HG02571 (cell line): Measurements from ENCODE around the gene CFAP46.
"Not testable (repeated sequence)": the region's sequence is repeated elsewhere in the genome, so short reads cannot be mapped to it uniquely, and the experiment has no call there.

Source experiments
- ATAC-seq: cut with Tn5 transposase; IDR thresholded peaks from one replicate; pipeline ENCODE4 v1.9.1; 2021; ENCODE audit warnings: mild to moderate bottlenecking, moderate library complexity; ENCODE audit not compliant: unreplicated experiment

Gene CFAP46

GRCh38 chr10:132945125-132945893 is 2.9 kb upstream of the CFAP46 start:
- no peak for ATAC-seq

DNA sequence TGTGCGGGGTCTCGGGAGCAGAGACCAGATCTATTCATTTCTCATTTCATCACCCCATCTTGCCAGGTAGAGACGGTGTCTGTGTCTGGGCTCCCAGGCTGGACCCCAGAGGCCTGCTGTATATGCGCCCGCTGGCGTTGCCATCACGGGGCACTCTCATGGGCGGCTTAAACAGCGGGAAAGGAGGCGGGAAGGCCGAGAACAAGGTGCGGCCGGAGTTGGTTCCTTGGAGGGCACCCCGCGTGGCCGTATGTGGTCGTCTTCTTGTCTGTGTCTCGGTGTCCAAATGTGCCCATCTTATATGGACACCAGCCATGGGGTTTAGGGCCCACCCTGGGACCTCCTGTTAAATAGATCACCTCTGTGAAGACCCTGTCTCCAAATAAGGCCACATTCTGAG is 2.1 kb upstream of the CFAP46 start:
- no peak for ATAC-seq

DNA sequence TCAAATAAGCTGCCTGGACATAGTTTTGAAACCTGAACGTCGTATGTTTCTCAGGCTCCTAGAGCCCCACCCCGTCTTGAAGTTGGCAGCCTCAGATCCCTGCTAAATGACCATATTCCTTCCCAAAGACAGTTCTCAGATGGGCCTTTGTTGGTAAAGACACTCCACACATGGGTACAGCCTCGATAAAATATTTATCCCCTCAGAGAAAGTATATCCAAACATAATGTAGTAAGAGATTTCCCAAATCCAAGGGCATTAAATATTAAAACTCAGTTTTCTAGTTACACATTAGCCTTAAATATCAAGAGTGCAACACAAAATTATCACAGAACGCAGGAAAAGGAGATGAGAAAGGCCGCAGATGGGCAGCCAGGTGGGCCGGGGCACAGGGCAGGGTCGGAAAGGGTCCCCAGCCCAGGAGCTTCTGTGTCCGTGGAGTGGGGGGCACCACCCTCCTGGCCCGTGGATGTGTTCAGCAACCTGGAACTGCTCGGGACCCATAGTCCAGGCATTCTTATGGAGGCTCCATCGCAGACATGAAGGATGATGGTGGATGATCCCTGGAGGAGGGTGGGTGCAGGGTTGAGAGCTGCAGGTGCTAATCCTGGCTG is 1.5 kb upstream of the CFAP46 start:
- ATAC-seq, result no peak

DNA sequence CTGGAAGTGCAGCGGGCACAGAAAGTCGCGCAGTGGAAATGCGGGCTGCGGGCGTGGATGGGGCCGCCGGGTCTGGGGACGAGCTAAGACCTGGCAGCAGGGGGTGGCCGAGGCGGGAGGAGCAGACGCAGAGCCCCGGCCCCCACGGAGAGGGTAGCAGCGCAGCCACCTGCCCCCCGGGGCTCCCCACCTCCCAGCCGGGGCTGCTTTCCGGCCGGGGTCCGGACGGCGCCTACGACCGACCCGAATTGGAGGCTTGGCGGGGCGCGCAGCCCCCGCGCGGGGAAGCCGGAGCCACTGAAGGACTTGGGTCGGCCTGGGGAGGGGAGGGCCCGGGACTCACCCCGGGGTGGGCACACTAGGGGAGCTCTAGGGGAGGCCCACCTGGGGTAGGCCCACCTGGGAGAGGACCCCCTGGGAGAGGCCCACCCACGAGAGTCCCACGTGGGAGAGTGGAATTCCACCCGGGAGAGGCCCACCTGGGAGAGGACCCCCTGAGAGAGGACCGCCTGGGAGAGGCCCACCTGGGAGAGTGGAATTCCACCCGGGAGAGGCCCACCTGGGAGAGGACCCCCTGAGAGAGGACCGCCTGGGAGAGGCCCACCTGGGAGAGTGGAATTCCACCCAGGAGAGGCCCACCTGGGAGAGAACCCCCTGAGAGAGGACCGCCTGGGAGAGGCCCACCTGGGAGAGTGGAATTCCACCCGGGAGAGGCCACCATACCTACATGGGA is 854 bp upstream of the CFAP46 start:
- no peak for ATAC-seq

- ATAC-seq, result no peak
Measured at GRCh38 chr10:132941640-132942051, 724 bp downstream of the CFAP46 start.

DNA sequence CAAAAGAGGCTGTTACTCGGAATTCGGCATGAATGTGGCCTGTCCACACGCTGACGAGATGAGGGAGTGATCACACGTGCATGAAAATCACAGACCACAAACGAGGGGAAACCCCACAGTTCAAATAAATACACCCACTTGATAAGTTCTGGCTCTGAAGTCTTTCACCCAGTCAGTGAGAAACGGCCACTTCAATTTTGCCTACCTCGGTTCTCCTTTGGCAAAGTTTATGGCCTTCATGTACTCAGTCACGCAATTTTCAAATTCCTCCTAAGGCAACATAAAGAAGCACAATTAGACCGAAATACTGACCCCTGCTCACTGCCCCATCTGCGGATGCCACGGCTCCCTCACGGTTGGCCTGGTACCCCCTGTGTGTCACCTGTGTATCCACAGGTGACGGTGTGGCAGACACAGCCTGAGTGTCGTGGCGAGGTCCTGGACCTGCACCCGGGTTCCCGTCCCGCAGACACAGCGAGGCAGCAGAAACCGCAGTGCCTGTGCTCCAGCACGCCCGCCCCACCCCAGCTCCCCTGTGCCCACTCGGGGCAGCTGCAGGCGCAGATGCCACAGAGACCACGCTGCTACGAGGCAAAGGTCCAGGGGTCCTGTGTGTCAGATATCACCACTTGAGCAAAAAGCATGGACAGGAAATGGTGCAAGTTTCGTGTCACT is 1.4 kb downstream of the CFAP46 start:
- ATAC-seq, result no peak

GRCh38 chr10:132939957-132940790 is 2.2 kb downstream of the CFAP46 start:
- no peak for ATAC-seq

DNA sequence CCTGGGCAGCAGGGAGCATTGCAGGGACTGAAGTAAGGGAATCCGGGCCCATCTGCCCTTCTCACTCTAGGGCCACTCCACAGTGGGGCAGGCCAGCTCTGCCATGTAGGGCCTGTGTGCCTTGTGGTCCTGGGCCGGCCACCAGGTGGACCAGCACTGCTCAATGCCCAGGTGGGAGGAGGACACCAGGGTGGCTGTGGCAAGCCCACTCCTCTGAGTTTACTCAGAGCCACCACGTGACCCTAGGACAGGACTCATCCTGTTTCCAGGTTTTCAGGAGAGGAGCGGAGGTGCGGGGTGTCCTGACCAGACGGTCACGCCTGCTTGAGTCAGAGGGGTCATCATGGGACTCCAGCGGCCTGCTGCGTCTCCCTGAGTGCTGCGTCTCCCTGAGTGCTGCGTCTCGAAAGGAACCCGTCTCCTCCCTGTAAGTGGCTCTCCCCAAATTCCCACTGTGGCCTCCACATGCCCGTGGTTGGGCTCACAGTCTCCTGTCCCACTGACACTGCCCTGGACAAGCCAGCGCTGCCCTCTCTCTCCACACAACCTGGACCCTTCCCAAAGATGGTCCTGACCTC is 2.9 kb downstream of the CFAP46 start:
- ATAC-seq, result no peak

DNA sequence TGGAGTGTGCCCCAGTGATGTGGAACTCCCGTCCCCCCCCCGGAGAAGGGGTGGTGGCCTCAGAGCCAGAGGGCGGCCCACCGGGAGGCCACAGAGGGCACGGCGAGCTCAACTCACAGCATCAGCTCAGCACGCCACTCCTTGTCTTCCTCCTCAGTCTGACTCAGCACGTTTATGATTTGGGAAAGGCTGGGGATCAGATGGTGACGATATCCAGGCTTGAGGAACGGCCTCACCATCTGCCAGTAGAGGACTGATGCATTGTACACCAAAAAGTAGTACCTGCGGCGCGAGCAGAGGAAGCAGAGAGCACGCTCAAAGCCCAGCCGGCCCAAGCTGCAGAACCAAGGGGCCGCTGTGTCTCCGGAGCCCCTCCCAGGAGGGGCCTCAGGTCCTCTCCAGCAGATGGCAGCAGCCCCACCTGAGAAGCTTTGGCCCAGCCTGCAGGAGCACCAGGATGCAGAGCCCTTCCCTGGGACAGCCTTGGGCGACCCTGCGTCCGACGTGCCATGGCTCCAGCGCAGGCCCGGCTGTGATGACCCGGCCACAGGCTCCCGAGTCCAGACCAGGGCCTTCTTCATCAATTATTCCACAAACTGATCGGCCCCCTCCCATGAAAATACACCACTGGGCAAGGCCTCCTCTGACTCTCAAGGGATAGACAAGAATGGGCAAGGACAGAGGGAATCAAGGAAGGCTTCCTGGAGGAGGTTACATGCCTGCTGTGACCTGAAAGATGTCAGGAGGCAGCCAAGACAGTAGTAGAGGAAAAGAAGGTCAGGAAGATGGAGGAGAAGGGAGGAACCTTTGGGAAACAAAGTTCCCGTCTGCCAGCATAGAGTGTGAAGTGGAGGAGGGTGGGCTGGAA is 3.7 kb downstream of the CFAP46 start:
- no peak for ATAC-seq

DNA sequence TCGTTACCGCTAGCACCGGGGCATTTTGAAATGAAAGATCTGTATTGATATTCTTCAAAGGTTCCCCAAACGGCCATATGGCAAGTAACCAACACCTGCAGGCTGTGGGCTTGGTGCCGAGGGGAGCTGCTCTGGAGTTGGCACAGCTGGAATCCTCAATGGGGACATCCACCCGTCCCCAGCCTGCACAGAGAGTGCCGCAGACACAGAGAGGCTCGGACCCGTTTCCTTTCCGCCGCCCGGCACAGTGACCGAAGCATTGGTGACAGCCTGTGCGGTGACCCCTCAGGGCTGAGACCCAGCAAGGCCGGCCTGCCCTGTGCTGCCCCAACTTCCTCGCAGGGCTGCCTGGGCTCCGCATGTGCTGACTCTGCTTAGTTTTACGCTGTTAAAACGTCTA is 4.5 kb downstream of the CFAP46 start:
- no peak for ATAC-seq

DNA sequence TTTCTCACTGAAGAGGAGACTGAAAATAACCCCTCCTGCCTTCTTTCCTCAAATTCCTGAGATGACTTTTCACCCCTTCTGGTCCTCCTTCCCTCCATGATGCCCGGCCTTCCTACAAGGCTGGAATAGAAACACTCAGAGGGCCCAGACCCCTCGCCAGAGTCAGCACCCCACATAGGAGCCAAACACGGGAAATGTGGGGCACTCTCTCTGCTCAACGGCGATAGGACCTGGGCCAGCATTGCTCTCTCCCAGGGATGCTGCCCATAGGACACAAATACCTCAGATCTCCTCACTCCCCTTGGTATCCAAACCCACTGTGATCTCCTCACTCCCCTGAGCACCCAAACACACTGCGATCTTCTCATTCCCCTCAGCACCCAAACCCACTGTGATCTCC is 7.4 kb downstream of the CFAP46 start:
- no peak for ATAC-seq

DNA sequence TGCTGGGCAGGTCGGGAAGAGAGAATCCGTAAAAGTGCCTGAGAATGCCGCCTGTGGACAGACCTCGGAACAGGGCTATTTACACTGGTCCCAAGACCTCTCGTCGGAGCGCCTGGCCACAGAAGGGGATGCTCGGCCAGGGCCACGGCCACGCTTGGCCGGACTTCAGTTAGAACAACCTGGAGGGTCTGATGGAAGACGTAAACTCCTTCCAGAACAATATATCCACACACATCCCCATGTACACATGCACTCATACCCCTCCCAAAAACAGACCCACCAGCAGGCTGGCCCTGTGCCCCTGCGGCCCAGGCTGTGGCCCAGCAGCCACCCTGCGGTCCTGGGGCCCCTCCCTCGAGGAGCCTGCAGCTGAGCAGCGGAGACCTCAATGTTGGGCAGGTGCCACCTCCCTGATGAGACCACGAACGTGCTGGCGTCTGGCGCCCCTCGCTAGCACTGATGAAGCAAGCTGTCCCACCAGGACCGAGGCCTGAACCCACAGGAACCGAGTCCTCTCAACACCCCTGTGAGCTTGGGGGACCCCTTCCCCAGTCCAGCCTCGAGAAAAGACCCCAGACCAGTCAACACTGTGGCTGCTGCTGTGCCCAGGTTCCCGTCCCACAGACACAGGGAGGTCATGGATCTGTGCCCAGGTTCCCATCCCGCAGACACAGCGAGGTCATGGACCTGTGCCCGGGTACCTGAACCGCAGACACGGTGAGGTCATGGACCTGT is 8.9 kb downstream of the CFAP46 start:
- no peak for ATAC-seq

- no peak for ATAC-seq
Measured at GRCh38 chr10:132932461-132933307, 9.7 kb downstream of the CFAP46 start.

- ATAC-seq, result not testable (repeated sequence)
Measured at GRCh38 chr10:132931258-132932250, 10.8 kb downstream of the CFAP46 start.

DNA sequence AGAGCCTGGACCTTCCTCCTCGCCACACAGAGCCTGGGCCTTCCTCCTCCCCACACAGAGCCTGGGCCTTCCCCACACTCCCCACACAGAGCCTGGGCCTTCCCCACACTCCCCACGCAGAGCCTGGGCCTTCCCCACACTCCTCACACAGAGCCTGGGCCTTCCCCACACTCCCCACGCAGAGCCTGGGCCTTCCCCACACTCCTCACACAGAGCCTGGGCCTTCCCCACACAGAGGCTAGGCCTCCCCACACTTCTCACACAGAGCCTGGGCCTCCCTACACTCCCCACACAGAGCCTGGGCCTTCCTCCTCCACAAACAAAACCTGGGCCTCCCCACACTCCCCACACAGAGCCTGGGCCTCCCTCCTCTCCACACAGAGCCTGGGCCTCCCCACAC is 11.7 kb downstream of the CFAP46 start:
- ATAC-seq, result not testable (repeated sequence)

DNA sequence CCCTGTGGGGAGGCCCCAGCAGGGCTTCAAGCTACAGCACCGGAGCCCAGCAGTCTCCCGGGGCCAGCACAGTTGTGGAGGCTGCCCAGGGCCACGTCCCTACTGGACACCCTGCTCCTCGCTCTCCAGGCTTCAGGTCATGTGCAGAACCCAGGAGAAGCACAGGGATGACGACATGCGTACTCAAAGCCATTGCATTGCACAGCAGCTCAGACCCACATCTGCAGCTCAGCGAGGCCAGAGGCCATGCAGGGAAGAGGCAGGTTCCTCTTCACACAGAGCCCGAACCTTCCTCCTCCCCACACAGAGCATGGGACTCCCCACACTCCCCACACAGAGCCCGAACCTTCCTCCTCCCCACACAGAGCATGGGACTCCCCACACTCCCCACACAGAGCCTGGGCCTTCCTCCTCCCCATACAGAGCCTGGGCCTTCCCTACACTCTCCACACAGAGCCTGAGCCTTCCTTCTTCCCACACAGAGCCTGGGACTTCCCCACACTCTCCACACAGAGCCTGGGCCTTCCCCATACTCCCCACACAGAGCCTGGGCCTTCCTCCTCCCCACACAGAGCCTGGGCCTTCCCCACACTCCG is 12.3 kb downstream of the CFAP46 start:
- ATAC-seq, result no peak
